SK-N-SH (cell line): ENCODE data around the gene FAM180B. TPM values are rescaled to one million over a fixed set of nuclear protein-coding genes. Genes with fewer than 3 reads are reported as not detected.

Experiments
- CTCF ChIA-PET: fragments of 300-600, 350-600 bp; formaldehyde crosslinking; extraction: SDS; loops from one replicate; lab custom pipeline; 2021; lab: Yijun Ruan, JAX
- POLR2A ChIA-PET: fragments of 350-600 bp; sonication (Branson Sonifier 250); formaldehyde crosslinking; extraction: SDS; loops from one replicate; lab custom pipeline; 2020; ENCODE audit warnings: antibody characterized with exemption, inconsistent platforms; lab: Yijun Ruan, JAX
- DNase-seq: peaks from one replicate; pipeline ENCODE4 v3.0.0; 2012
- H2AFZ ChIP-seq: fragments of 200-600 bp; sonication (generic); 2 replicates; pipeline ENCODE4 v1.8.1; 2016; ENCODE audit warnings: antibody characterized with exemption, mild to moderate bottlenecking, low read depth
- H3F3A ChIP-seq: fragments of 200-600 bp; sonication (generic); replicated peaks from 2 replicates; pipeline ENCODE3; 2016; ENCODE audit warnings: antibody characterized with exemption, mild to moderate bottlenecking; ENCODE audit not compliant: insufficient read depth
- H3K27ac ChIP-seq, 2 experiments: fragments of 200-500 bp in 1 of 2; fragments of 200-600 bp in 1 of 2; sonication (Bioruptor generic) in 1 of 2; sonication (generic), shearing (Covaris generic) in 1 of 2; 2 replicates each; pipeline versions ENCODE4 v1.5.1 to v1.6.1; 2014 to 2016; ENCODE audit warnings: low read depth in 2 of 2, inconsistent platforms in 1 of 2, low read length in 1 of 2, mild to moderate bottlenecking in 1 of 2, mixed read lengths in 1 of 2
- H3K27me3 ChIP-seq: fragments of 200-600 bp; sonication (generic), shearing (Covaris generic); 2 replicates; pipeline ENCODE4 v1.6.1; 2016; ENCODE audit warnings: mixed run types; ENCODE audit not compliant: insufficient read depth
- H3K36me3 ChIP-seq, 2 experiments: fragments of 200-500 bp in 1 of 2; fragments of 200-600 bp in 1 of 2; sonication (Bioruptor generic) in 1 of 2; sonication (generic) in 1 of 2; replicated peaks in 1 of 2; 2 replicates each; pipeline versions ENCODE3 to v1.5.1; 2014 to 2016; ENCODE audit warnings: low read length in 1 of 2, mild to moderate bottlenecking in 1 of 2; ENCODE audit not compliant: insufficient read depth in 2 of 2, control insufficient read depth in 1 of 2
- H3K4me1 ChIP-seq, 2 experiments: fragments of 200-500 bp in 1 of 2; fragments of 200-600 bp in 1 of 2; sonication (Bioruptor generic) in 1 of 2; sonication (generic), shearing (Covaris generic) in 1 of 2; 2 replicates each; pipeline versions ENCODE4 v1.5.1 to v1.6.1; 2014 to 2016; ENCODE audit warnings: low read depth in 1 of 2, low read length in 1 of 2, mixed run types in 1 of 2; ENCODE audit not compliant: insufficient read depth in 2 of 2, control insufficient read depth in 1 of 2
- H3K4me2 ChIP-seq: fragments of 200-600 bp; sonication (generic), shearing (Covaris generic); 2 replicates; pipeline ENCODE4 v1.6.1; 2017; ENCODE audit warnings: mixed run types
- H3K4me3 ChIP-seq, 2 experiments: fragments of 200-500 bp in 1 of 2; fragments of 200-600 bp in 1 of 2; sonication (Bioruptor generic) in 1 of 2; sonication (generic), shearing (Covaris generic) in 1 of 2; 2 replicates each; pipeline versions ENCODE4 v1.5.1 to v1.8.1; 2014 to 2016; ENCODE audit warnings: low read depth in 2 of 2, inconsistent platforms in 1 of 2, low read length in 1 of 2, mild to moderate bottlenecking in 1 of 2, mixed read lengths in 1 of 2, moderate library complexity in 1 of 2
- H3K79me2 ChIP-seq: fragments of 200-600 bp; sonication (generic); 2 replicates; pipeline ENCODE4 v1.8.1; 2017; ENCODE audit warnings: mild to moderate bottlenecking; ENCODE audit not compliant: insufficient read depth
- H3K9ac ChIP-seq: fragments of 200-600 bp; sonication (generic); 2 replicates; pipeline ENCODE4 v1.6.1; 2017; ENCODE audit warnings: mixed run types
- H3K9me2 ChIP-seq: fragments of 200-600 bp; sonication (generic); 2 replicates; pipeline ENCODE4 v1.6.1; 2017; ENCODE audit warnings: mixed run types
- H3K9me3 ChIP-seq: fragments of 200-600 bp; sonication (generic); 2 replicates; pipeline ENCODE4 v1.6.1; 2017; ENCODE audit warnings: mixed run types, mild to moderate bottlenecking, moderate library complexity
- H4K20me1 ChIP-seq: fragments of 200-600 bp; sonication (generic); 2 replicates; pipeline ENCODE4 v1.6.1; 2017; ENCODE audit warnings: mild to moderate bottlenecking, mixed run types; ENCODE audit not compliant: insufficient read depth
- CHD2 ChIP-seq: fragments of 150-350 bp; IDR thresholded peaks from 2 replicates; pipeline ENCODE4 v1.6.1; 2018; ENCODE audit warnings: low read length; ENCODE audit not compliant: partially characterized antibody
- CTCF ChIP-seq: fragments of 200-600 bp; sonication (generic); IDR thresholded peaks from 2 replicates; pipeline ENCODE4 v1.6.1; 2017; ENCODE audit warnings: antibody characterized with exemption, mild to moderate bottlenecking, moderate library complexity
- ELF1 ChIP-seq: IDR thresholded peaks from 2 replicates; pipeline ENCODE4 v1.4.0; 2012
- EZH2phosphoT487 ChIP-seq: fragments of 200-600 bp; sonication (generic); IDR thresholded peaks from 2 replicates; pipeline ENCODE4 v1.6.1; 2017; ENCODE audit warnings: low read depth, mixed run types, mild to moderate bottlenecking, antibody characterized with exemption, moderate library complexity, borderline replicate concordance
- FOXM1 ChIP-seq: IDR thresholded peaks from 2 replicates; pipeline ENCODE4 v1.4.0; 2012; ENCODE audit warnings: low read depth, mild to moderate bottlenecking
- GATA2 ChIP-seq: sonication (generic); formaldehyde crosslinking; IDR thresholded peaks from 2 replicates; pipeline ENCODE4 v1.5.0; 2020; ENCODE audit warnings: mild to moderate bottlenecking, missing genetic modification reagents
- MAX ChIP-seq: IDR thresholded peaks from 2 replicates; pipeline ENCODE4 v1.4.0; 2012; ENCODE audit warnings: low read depth
- MEF2A ChIP-seq: IDR thresholded peaks from 2 replicates; pipeline ENCODE4 v1.4.0; 2012; ENCODE audit warnings: low read depth, borderline replicate concordance
- MXI1 ChIP-seq: IDR thresholded peaks from 2 replicates; pipeline ENCODE4 v1.6.1; 2012; ENCODE audit warnings: mild to moderate bottlenecking, low read depth, low read length, improper control_type of control experiment
- NFIC ChIP-seq: IDR thresholded peaks from 2 replicates; pipeline ENCODE4 v1.4.0; 2012; ENCODE audit warnings: borderline replicate concordance
- NRF1 ChIP-seq: IDR thresholded peaks from 2 replicates; pipeline ENCODE4 v1.6.1; 2012; ENCODE audit warnings: low read depth, mild to moderate bottlenecking, low read length
- RAD21 ChIP-seq: IDR thresholded peaks from 2 replicates; pipeline ENCODE4 v1.6.1; 2012; ENCODE audit warnings: mild to moderate bottlenecking, low read length
- RFX5 ChIP-seq: IDR thresholded peaks from 2 replicates; pipeline ENCODE4 v1.6.1; 2012; ENCODE audit warnings: mild to moderate bottlenecking, improper control_type of control experiment, low read length
- SIN3A ChIP-seq: IDR thresholded peaks from 2 replicates; pipeline ENCODE4 v1.6.1; 2012; ENCODE audit warnings: low read depth, mild to moderate bottlenecking, low read length, moderate library complexity, borderline replicate concordance
- TCF12 ChIP-seq: IDR thresholded peaks from 2 replicates; pipeline ENCODE4 v1.4.0; 2012
- TEAD4 ChIP-seq: IDR thresholded peaks from 2 replicates; pipeline ENCODE4 v1.4.0; 2012; ENCODE audit warnings: mild to moderate bottlenecking, borderline replicate concordance; ENCODE audit not compliant: insufficient read depth
- WGBS: methylation state at CpG from one replicate; pipeline ENCODE4 v1.1.6; 2017; ENCODE audit warnings: low lambda C conversion rate; 5-methylcytosine and 5-hydroxymethylcytosine counted together
- polyA plus RNA-seq, 3 experiments: library from polyadenylated mRNA; depleted of rRNA; stranded (reverse); fragments of >200 nt; gene quantifications; 2 replicates each; pipeline ENCODE4 v1.2.3, GENCODE V29; 2012
- TF ChIP-seq, protein P1 (sequence below): IDR thresholded peaks from 2 replicates; pipeline ENCODE4 v1.4.0; 2012; ENCODE audit warnings: low read depth, borderline replicate concordance
- TF ChIP-seq, protein P2 (sequence below): IDR thresholded peaks from 2 replicates; pipeline ENCODE4; 2012
- TF ChIP-seq, protein P3 (sequence below): IDR thresholded peaks from 2 replicates; pipeline ENCODE4 v1.6.1; 2012; ENCODE audit warnings: mild to moderate bottlenecking, low read depth, low read length, moderate library complexity
- TF ChIP-seq, protein P4 (sequence below): fragments of 150-350 bp; IDR thresholded peaks from 2 replicates; pipeline ENCODE4 v1.6.1; 2017; ENCODE audit warnings: antibody characterized with exemption, low read length, low read depth, borderline replicate concordance

Gene FAM180B
- polyA plus RNA-seq, 1 of the 3 experiments (the other 2 are of a cell fraction) = not detected

- no peak overlapping the region for H3K4me3 ChIP-seq
- no peaks in the 10 kb centered on the region for H3K79me2 ChIP-seq
- no peak overlapping the region for H3K9ac ChIP-seq
- ChIA-PET POLR2A (no interaction called here), CTCF (no interaction called here)
- H3K9me3 ChIP-seq = no peaks in the 10 kb centered on the region
- peaks cover 15% of the 10 kb centered on the region for H3F3A ChIP-seq
- no peaks in the 10 kb centered on the region for H3K27me3 ChIP-seq
- H3K4me1 ChIP-seq = no peaks in the 10 kb centered on the region
- H3K36me3 ChIP-seq = no peaks in the 10 kb centered on the region
- H3K9me2 ChIP-seq = no peaks in the 10 kb centered on the region
- no peak overlapping the region for H3K4me2 ChIP-seq
- H2AFZ ChIP-seq = no peak overlapping the region
- H3K27ac ChIP-seq = no peak overlapping the region
- TF ChIP-seq TEAD4 (no peak), MXI1 (no peak), NFIC (no peak), SIN3A (no peak), TCF12 (no peak), RAD21 (no peak), MEF2A (no peak), NRF1 (no peak), MAX (no peak), ELF1 (no peak), EZH2phosphoT487 (no peak), FOXM1 (no peak), CHD2 (no peak)
- TF ChIP-seq, protein P1, sequence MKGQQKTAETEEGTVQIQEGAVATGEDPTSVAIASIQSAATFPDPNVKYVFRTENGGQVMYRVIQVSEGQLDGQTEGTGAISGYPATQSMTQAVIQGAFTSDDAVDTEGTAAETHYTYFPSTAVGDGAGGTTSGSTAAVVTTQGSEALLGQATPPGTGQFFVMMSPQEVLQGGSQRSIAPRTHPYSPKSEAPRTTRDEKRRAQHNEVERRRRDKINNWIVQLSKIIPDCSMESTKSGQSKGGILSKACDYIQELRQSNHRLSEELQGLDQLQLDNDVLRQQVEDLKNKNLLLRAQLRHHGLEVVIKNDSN = no peak
- no peaks in the 10 kb centered on the region for H4K20me1 ChIP-seq
- WGBS = 91% methylated on average over 1 of the region's 1 CpG
- DNase-seq = no peak
These were observed 27.8 kb upstream of the FAM180B start for GRCh38 chr11:47558695-47559094.

- H3K4me1 ChIP-seq = peaks cover 0 to 3% of the 10 kb centered on the region in 2 experiments; a peak in 2 of 4 replicates
- no peak overlapping the region for H3K9ac ChIP-seq
- H3K4me2 ChIP-seq = no peak overlapping the region
- H3K36me3 ChIP-seq = no peaks in the 10 kb centered on the region
- CTCF ChIA-PET = no interaction called here
- DNase-seq = no peak
- WGBS = 89% methylated on average over 2 of the region's 2 CpGs
- H3K9me2 ChIP-seq = no peaks in the 10 kb centered on the region
- H3K79me2 ChIP-seq = peaks cover 9% of the 10 kb centered on the region; the same call in 1 of the 2 replicates
- no peaks in the 10 kb centered on the region for H3K27me3 ChIP-seq
- no peak overlapping the region for H2AFZ ChIP-seq
- no peaks in the 10 kb centered on the region for H3F3A ChIP-seq
- TF ChIP-seq, protein P2, sequence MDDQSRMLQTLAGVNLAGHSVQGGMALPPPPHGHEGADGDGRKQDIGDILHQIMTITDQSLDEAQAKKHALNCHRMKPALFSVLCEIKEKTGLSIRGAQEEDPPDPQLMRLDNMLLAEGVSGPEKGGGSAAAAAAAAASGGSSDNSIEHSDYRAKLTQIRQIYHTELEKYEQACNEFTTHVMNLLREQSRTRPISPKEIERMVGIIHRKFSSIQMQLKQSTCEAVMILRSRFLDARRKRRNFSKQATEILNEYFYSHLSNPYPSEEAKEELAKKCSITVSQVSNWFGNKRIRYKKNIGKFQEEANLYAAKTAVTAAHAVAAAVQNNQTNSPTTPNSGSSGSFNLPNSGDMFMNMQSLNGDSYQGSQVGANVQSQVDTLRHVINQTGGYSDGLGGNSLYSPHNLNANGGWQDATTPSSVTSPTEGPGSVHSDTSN = no peak
- TF ChIP-seq, protein P3, sequence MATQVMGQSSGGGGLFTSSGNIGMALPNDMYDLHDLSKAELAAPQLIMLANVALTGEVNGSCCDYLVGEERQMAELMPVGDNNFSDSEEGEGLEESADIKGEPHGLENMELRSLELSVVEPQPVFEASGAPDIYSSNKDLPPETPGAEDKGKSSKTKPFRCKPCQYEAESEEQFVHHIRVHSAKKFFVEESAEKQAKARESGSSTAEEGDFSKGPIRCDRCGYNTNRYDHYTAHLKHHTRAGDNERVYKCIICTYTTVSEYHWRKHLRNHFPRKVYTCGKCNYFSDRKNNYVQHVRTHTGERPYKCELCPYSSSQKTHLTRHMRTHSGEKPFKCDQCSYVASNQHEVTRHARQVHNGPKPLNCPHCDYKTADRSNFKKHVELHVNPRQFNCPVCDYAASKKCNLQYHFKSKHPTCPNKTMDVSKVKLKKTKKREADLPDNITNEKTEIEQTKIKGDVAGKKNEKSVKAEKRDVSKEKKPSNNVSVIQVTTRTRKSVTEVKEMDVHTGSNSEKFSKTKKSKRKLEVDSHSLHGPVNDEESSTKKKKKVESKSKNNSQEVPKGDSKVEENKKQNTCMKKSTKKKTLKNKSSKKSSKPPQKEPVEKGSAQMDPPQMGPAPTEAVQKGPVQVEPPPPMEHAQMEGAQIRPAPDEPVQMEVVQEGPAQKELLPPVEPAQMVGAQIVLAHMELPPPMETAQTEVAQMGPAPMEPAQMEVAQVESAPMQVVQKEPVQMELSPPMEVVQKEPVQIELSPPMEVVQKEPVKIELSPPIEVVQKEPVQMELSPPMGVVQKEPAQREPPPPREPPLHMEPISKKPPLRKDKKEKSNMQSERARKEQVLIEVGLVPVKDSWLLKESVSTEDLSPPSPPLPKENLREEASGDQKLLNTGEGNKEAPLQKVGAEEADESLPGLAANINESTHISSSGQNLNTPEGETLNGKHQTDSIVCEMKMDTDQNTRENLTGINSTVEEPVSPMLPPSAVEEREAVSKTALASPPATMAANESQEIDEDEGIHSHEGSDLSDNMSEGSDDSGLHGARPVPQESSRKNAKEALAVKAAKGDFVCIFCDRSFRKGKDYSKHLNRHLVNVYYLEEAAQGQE = no peak
- no peak for TF ChIP-seq TCF12
- TF ChIP-seq SIN3A = no peak
- TF ChIP-seq, protein P4, sequence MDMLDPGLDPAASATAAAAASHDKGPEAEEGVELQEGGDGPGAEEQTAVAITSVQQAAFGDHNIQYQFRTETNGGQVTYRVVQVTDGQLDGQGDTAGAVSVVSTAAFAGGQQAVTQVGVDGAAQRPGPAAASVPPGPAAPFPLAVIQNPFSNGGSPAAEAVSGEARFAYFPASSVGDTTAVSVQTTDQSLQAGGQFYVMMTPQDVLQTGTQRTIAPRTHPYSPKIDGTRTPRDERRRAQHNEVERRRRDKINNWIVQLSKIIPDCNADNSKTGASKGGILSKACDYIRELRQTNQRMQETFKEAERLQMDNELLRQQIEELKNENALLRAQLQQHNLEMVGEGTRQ = no peak
- no peak for TF ChIP-seq RFX5
- TF ChIP-seq MXI1 = no peak
- no peak for TF ChIP-seq CTCF
- no peak for TF ChIP-seq GATA2 (CRISPR knock-in tag)
- H3K9me3 ChIP-seq = no peaks in the 10 kb centered on the region
- H3K4me3 ChIP-seq = no peak overlapping the region
- no peak overlapping the region for H3K27ac ChIP-seq
- no peaks in the 10 kb centered on the region for H4K20me1 ChIP-seq
- POLR2A ChIA-PET = no interaction called here
These were observed 26.1 kb upstream of the FAM180B start for GRCh38 chr11:47560426-47560825.
